Sigmoid colon (tissue), 4 donors: ENCODE results near the gene TMEM255A.

Experiments
- EP300 ChIP-seq, 4 donors: sonication (generic); formaldehyde crosslinking; IDR thresholded peaks; one replicate each; pipeline ENCODE4 v1.6.1; 2017; ENCODE audit warnings: antibody characterized with exemption in 4 of 4
- POLR2A ChIP-seq, 2 donors: fragments of 450-650 bp; IDR thresholded peaks; one replicate each; pipeline ENCODE4 v1.6.1; 2016; ENCODE audit warnings: antibody characterized with exemption in 2 of 2, mild to moderate bottlenecking in 2 of 2, moderate library complexity in 2 of 2
- POLR2AphosphoS5 ChIP-seq, 4 donors: sonication (generic); formaldehyde crosslinking; IDR thresholded peaks; one replicate each; pipeline ENCODE4 v1.6.1; 2017; ENCODE audit warnings: antibody characterized with exemption in 4 of 4
- TF ChIP-seq, protein P1 (sequence below), 4 experiments: fragments of 450-650 bp in 3 of 4; fragments of 200-600 bp in 1 of 4; IDR thresholded peaks; one replicate each; pipeline ENCODE4 v1.5.1; 2016 to 2019; ENCODE audit warnings: antibody characterized with exemption in 4 of 4, mild to moderate bottlenecking in 3 of 4, moderate library complexity in 2 of 4

DNA sequence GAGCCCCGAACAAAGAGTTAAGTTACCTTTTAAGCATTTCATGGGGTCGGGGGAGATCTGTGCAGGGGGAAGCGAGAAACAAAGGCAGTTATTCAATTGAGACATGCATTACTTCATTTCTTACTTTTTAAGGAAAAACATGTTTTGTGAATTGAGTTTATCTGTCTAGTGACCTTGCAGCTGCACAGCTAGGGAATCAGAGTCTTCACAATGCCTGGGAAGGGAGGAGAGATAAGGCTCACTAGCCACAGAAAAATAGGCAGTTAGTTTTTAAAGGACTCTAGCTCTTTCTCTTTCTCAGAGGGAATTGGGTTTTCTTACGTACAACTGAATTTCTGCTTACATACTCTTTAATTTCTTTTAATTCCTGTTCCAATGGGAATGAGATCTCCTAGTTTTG is 86.9 kb downstream of the TMEM255A start:
- TF ChIP-seq, protein P1, sequence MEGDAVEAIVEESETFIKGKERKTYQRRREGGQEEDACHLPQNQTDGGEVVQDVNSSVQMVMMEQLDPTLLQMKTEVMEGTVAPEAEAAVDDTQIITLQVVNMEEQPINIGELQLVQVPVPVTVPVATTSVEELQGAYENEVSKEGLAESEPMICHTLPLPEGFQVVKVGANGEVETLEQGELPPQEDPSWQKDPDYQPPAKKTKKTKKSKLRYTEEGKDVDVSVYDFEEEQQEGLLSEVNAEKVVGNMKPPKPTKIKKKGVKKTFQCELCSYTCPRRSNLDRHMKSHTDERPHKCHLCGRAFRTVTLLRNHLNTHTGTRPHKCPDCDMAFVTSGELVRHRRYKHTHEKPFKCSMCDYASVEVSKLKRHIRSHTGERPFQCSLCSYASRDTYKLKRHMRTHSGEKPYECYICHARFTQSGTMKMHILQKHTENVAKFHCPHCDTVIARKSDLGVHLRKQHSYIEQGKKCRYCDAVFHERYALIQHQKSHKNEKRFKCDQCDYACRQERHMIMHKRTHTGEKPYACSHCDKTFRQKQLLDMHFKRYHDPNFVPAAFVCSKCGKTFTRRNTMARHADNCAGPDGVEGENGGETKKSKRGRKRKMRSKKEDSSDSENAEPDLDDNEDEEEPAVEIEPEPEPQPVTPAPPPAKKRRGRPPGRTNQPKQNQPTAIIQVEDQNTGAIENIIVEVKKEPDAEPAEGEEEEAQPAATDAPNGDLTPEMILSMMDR (IDR thresholded peaks at IDR 0.05) = no peak
- no peak for TF ChIP-seq POLR2A (IDR thresholded peaks at IDR 0.05)
- TF ChIP-seq POLR2AphosphoS5 (IDR thresholded peaks at IDR 0.05) = no peak
- TF ChIP-seq EP300 (IDR thresholded peaks at IDR 0.05) = no peak
